HepG2 (cell line): ENCODE results near the gene BCAS4. TPM values are rescaled to one million over a fixed set of nuclear protein-coding genes. Genes with fewer than 3 reads are reported as not detected.

ENCODE experiments used
- AHDC1 ChIP-seq: sonication (generic); formaldehyde crosslinking; IDR thresholded peaks from 2 replicates; pipeline ENCODE4 v1.5.1; 2020; ENCODE audit warnings: mild to moderate bottlenecking, missing genetic modification reagents, borderline replicate concordance
- AHR ChIP-seq: IDR thresholded peaks from 2 replicates; pipeline ENCODE4 v1.6.1; 2018; ENCODE audit warnings: missing genetic modification reagents, missing compliant biosample characterization
- E2F1 ChIP-seq: sonication (generic); formaldehyde crosslinking; IDR thresholded peaks from 2 replicates; pipeline ENCODE4 v1.5.0; 2020; ENCODE audit warnings: missing genetic modification reagents
- EED ChIP-seq: sonication (generic); formaldehyde crosslinking; IDR thresholded peaks from 2 replicates; pipeline ENCODE4 v1.5.0; 2020; ENCODE audit warnings: mild to moderate bottlenecking, missing genetic modification reagents
- FOSL1 ChIP-seq: sonication (generic); formaldehyde crosslinking; IDR thresholded peaks from 2 replicates; pipeline ENCODE4 v1.9.0; 2021; ENCODE audit warnings: missing genetic modification reagents, borderline replicate concordance
- HNF1B ChIP-seq: sonication (generic); formaldehyde crosslinking; IDR thresholded peaks from 2 replicates; pipeline ENCODE4 v1.5.1; 2020; ENCODE audit warnings: mild to moderate bottlenecking, moderate library complexity, missing genetic modification reagents
- KAT8 ChIP-seq: IDR thresholded peaks from 2 replicates; pipeline ENCODE4 v1.6.1; 2016; ENCODE audit warnings: missing genetic modification reagents, missing compliant biosample characterization
- KLF16 ChIP-seq, 2 experiments: sonication (generic) in 1 of 2; formaldehyde crosslinking in 1 of 2; IDR thresholded peaks; 2 replicates each; pipeline versions ENCODE4 v1.6.1 to v1.8.0; 2016 to 2023; ENCODE audit warnings: missing genetic modification reagents in 2 of 2, missing compliant biosample characterization in 1 of 2
- SNAPC2 ChIP-seq: sonication (generic); formaldehyde crosslinking; IDR thresholded peaks from 2 replicates; pipeline ENCODE4 v1.8.1; 2022; ENCODE audit warnings: mild to moderate bottlenecking, missing genetic modification reagents
- SPEN ChIP-seq: sonication (generic); formaldehyde crosslinking; IDR thresholded peaks from 2 replicates; pipeline ENCODE4 v1.5.1; 2020; ENCODE audit warnings: low read depth, mild to moderate bottlenecking, missing genetic modification reagents
- STAT5B ChIP-seq: sonication (generic); formaldehyde crosslinking; IDR thresholded peaks from 2 replicates; pipeline ENCODE4 v1.4.0; 2020; ENCODE audit warnings: missing genetic modification reagents
- TFDP1 ChIP-seq: IDR thresholded peaks from 2 replicates; pipeline ENCODE4 v1.6.1; 2016; ENCODE audit warnings: missing compliant biosample characterization, missing genetic modification reagents, borderline replicate concordance
- ZMYM2 ChIP-seq: sonication (generic); formaldehyde crosslinking; IDR thresholded peaks from 2 replicates; pipeline ENCODE4 v1.8.0; 2022; ENCODE audit warnings: mild to moderate bottlenecking, missing genetic modification reagents
- ZMYM4 ChIP-seq: sonication (generic); formaldehyde crosslinking; IDR thresholded peaks from 2 replicates; pipeline ENCODE4 v1.8.1; 2023; ENCODE audit warnings: mild to moderate bottlenecking, missing genetic modification reagents
- ZNF224 ChIP-seq: sonication (generic); formaldehyde crosslinking; IDR thresholded peaks from 2 replicates; pipeline ENCODE4 v1.5.0; 2020; ENCODE audit warnings: mild to moderate bottlenecking, missing genetic modification reagents
- ZNF704 ChIP-seq: sonication (generic); formaldehyde crosslinking; IDR thresholded peaks from 2 replicates; pipeline ENCODE4 v1.8.1; 2023; ENCODE audit warnings: mild to moderate bottlenecking, inconsistent platforms, moderate library complexity, missing genetic modification reagents, borderline replicate concordance
- ZNF777 ChIP-seq: sonication (generic); formaldehyde crosslinking; IDR thresholded peaks from 2 replicates; pipeline ENCODE4 v1.4.0; 2020; ENCODE audit warnings: missing genetic modification reagents
- polyA plus RNA-seq, 8 experiments: library from polyadenylated mRNA; depleted of rRNA in 3 of 8; stranded (reverse) in 7 of 8; unstranded in 1 of 8; fragments of >200 nt; fragmentation: Illumina TruSeq in 4 of 8; extraction: Trizol in 4 of 8; gene quantifications; 2 replicates each; pipeline versions ENCODE4 v1.2.1 to v1.2.3, GENCODE V29; 2011 to 2016; ENCODE audit warnings: low read depth in 4 of 8, missing spikeins in 1 of 8, mixed read lengths in 1 of 8; ENCODE audit not compliant: insufficient read depth in 1 of 8
- total RNA-seq, 5 experiments: library from RNA; depleted of rRNA; stranded (reverse); fragments of >200 nt; fragmentation: Illumina TruSeq; extraction: Trizol; gene quantifications; 2 replicates each; pipeline ENCODE4 v1.2.3, GENCODE V29; 2016; ENCODE audit warnings: low read depth in 1 of 5

BCAS4 gene
- total and polyA plus RNA-seq, 2 of the 13 experiments (the other 11 are each of a cell fraction or from before 2014, with no cell fraction given), result 7.2 to 8.0 TPM

GRCh38 chr20:50763550-50764458, 31.1 kb upstream of the BCAS4 start (continued):
- TF ChIP-seq ZNF704 (CRISPR knock-in tag), result 0 out of 2 replicates have a peak, but pooled peaks have one; percentile 34
- TF ChIP-seq HNF1B (CRISPR knock-in tag), result peak; percentile 82
- TF ChIP-seq SPEN (CRISPR knock-in tag), result peak; percentile 17; the same call in 1 of the 2 replicates
- TF ChIP-seq E2F1 (CRISPR knock-in tag), result 0 out of 2 replicates have a peak, but pooled peaks have one; percentile 25
- TF ChIP-seq ZMYM4 (CRISPR knock-in tag), result peak; percentile 71; the same call in 1 of the 2 replicates
- peak in 1 of 2 experiments; percentile 83; a peak in 2 of 4 replicates for TF ChIP-seq KLF16 (CRISPR knock-in tag; IDR thresholded peaks at IDR 0.05)
- 0 out of 2 replicates have a peak, but pooled peaks have one; percentile 5 for TF ChIP-seq ZNF777 (CRISPR knock-in tag)
- TF ChIP-seq AHR (CRISPR knock-in tag), result peak; percentile 16; the same call in 1 of the 2 replicates
- 0 out of 2 replicates have a peak, but pooled peaks have one; percentile 74 for TF ChIP-seq EED (CRISPR knock-in tag)
- peak; percentile 62 for TF ChIP-seq KAT8
- peak; percentile 99 for TF ChIP-seq ZMYM2 (CRISPR knock-in tag)
- peak; percentile 60; the same call in 1 of the 2 replicates for TF ChIP-seq SNAPC2
- TF ChIP-seq FOSL1 (CRISPR knock-in tag), result peak; percentile 94
- 0 out of 2 replicates have a peak, but pooled peaks have one; percentile 18 for TF ChIP-seq AHDC1 (CRISPR knock-in tag)
- peak; percentile 90; the same call in 1 of the 2 replicates for TF ChIP-seq ZNF224
- peak; percentile 61 for TF ChIP-seq TFDP1 (CRISPR knock-in tag)
- TF ChIP-seq STAT5B, result 0 out of 2 replicates have a peak, but pooled peaks have one; percentile 27
